ENCODE data around the gene ARSD. TPM values are rescaled to one million over a fixed set of nuclear protein-coding genes. Genes with fewer than 3 reads are reported as not detected.

The ARSD gene
- total and polyA plus RNA-seq, 2 of the 8 experiments (the other 6 are each of a cell fraction or from before 2014, with no cell fraction given): 1.8 to 3.2 TPM

DNA sequence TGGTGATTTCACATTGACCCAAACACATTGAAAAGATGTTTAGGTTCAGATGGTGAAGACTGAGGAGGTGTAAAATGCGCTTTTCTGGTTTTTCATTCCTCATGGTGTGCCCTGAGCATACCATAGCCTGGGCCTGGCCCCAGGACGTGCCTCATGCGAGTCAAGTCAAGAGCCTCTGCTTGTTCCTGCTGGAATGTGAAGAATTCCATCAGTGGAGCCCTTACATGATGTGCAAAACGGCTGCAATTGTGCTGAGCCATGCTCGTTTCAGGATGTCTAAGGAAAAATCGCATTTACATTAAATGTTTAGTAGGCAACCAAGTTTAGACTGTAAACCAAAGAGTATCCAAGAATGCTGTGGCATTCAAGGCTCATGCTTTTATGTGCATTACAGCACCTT is 65.5 kb downstream of the ARSD start:
- H2BK20ac ChIP-seq (ENCODE audit: low read length): no peak overlapping the region
- no peak overlapping the region for H3K23ac ChIP-seq (ENCODE audit: insufficient read length)
- FAIRE-seq (peak; percentile 74), DNase-seq (ENCODE audit: low read depth in 1 of 2, low spot score in 2 of 2) (no peak)
- ChIA-PET POLR2A (ENCODE audit: partially characterized antibody) (no interaction called here), CTCF (ENCODE audit: partially characterized antibody) (interaction anchor here (0.6 to 1.1 kb wide), 2 partner anchors 17 to 44 kb away, joined by 3 read pairs; no protein-coding TSS in a partner anchor)
- H3K27ac ChIP-seq (ENCODE audit: low read depth, low read length): no peak overlapping the region
- TF ChIP-seq TEAD4 (IDR thresholded peaks at IDR 0.05; ENCODE audit: low read depth, low read length) (peak; percentile 83), MAFK (IDR thresholded peaks at IDR 0.05; ENCODE audit: low read depth, low read length) (0 out of 2 replicates have a peak, but pooled peaks have one; percentile 21), YY1 (IDR thresholded peaks at IDR 0.05; ENCODE audit: low read depth, low read length) (no peak)
- no peak overlapping the region for H3K4me3 ChIP-seq (ENCODE audit: extremely low read depth in 1 of 4, insufficient read depth in 2 of 4, low read depth in 3 of 4, low read length in 4 of 4)
- H3K4ac ChIP-seq (replicated peaks; ENCODE audit: insufficient read length, low read depth, low read length): no peak overlapping the region
- H3K23me2 ChIP-seq (ENCODE audit: low read depth, low read length): no peaks in the 10 kb centered on the region
- H3K18ac ChIP-seq (ENCODE audit: extremely low read depth, low read length): no peak overlapping the region
- H4K5ac ChIP-seq (ENCODE audit: insufficient read length, low read depth, low read length): no peak overlapping the region
- no peak overlapping the region for H3K14ac ChIP-seq (ENCODE audit: insufficient read length)
- H2BK12ac ChIP-seq (ENCODE audit: low read depth, low read length): no peak overlapping the region
- no peak overlapping the region for H4K91ac ChIP-seq (replicated peaks; ENCODE audit: insufficient read length, low read length)
- no peaks in the 10 kb centered on the region for H3K4me1 ChIP-seq (replicated peaks in 1 of 4; ENCODE audit: control insufficient read depth in 3 of 4, insufficient read depth in 4 of 4, low read length in 3 of 4)
- no peak overlapping the region for H3K9ac ChIP-seq (replicated peaks in 1 of 4; ENCODE audit: extremely low read depth in 1 of 4, low read depth in 3 of 4, low read length in 3 of 4)
- 73% methylated on average over 6 of the region's 6 CpGs; no CpG with 5 or more reads in 1 of the 2 experiments for WGBS, 2 experiments (ENCODE audit: extremely low coverage in 1 of 2, insufficient coverage in 1 of 2, insufficient read length in 1 of 2, insufficient replicate concordance in 2 of 2, low coverage in 1 of 2, low lambda C conversion rate in 2 of 2, missing lambda C conversion rate in 1 of 2)
- H3K79me1 ChIP-seq (ENCODE audit: low read depth, low read length): no peaks in the 10 kb centered on the region
- no peak overlapping the region for H2BK5ac ChIP-seq (ENCODE audit: low read depth, low read length)
- no peak overlapping the region for H3K4me2 ChIP-seq (ENCODE audit: insufficient read depth in 1 of 2, low read depth in 2 of 2, low read length in 2 of 2)
- no peak overlapping the region for H3K56ac ChIP-seq (replicated peaks; ENCODE audit: insufficient read length, low read depth, low read length)
- H2BK120ac ChIP-seq (replicated peaks; ENCODE audit: low read depth, low read length): no peak overlapping the region
- H2AK5ac ChIP-seq (ENCODE audit: low read depth, low read length): no peak overlapping the region
- no peak overlapping the region for H2AFZ ChIP-seq (ENCODE audit: low read length)
- H3K36me3 ChIP-seq (ENCODE audit: control insufficient read depth in 2 of 4, insufficient read depth in 4 of 4, low read length in 3 of 4): peaks cover 0 to 47% (median 23%) of the 10 kb centered on the region in 4 experiments
- no peaks in the 10 kb centered on the region for H3K9me3 ChIP-seq (ENCODE audit: insufficient read depth in 2 of 2, low read depth in 1 of 2, low read length in 1 of 2)
- no peaks in the 10 kb centered on the region for H3K27me3 ChIP-seq (replicated peaks in 1 of 4; ENCODE audit: control insufficient read depth in 3 of 4, extremely low read depth in 1 of 4, insufficient read depth in 3 of 4, low read length in 3 of 4)
- no peak overlapping the region for H4K8ac ChIP-seq (ENCODE audit: extremely low read depth, insufficient read depth, low read length)
- no peaks in the 10 kb centered on the region for H4K20me1 ChIP-seq (replicated peaks in 1 of 2; ENCODE audit: control insufficient read depth in 1 of 2, insufficient read depth in 2 of 2, low read length in 2 of 2)
- no peak overlapping the region for H2BK15ac ChIP-seq (ENCODE audit: low read length)
- no peaks in the 10 kb centered on the region for H3K79me2 ChIP-seq (ENCODE audit: control insufficient read depth in 1 of 2, insufficient read depth in 2 of 2, low read length in 2 of 2)
